GM10248 (cell line): ENCODE data around the gene TTC7B.

Source experiments
- CTCF ChIA-PET: fragments of 300-600 bp; sonication (Branson Sonifier 250); formaldehyde crosslinking; extraction: SDS; loops from one replicate; lab custom pipeline; 2021; ENCODE audit warnings: antibody characterized with exemption; lab: Yijun Ruan, JAX
- POLR2A ChIA-PET: fragments of 350-650 bp; sonication (Branson Sonifier 250); formaldehyde crosslinking; extraction: SDS; loops from one replicate; lab custom pipeline; 2020; ENCODE audit warnings: antibody characterized with exemption; lab: Yijun Ruan, JAX
- DNase-seq: peaks from one replicate; pipeline ENCODE4 v3.0.0; 2012; ENCODE audit errors: extremely low spot score
- TF ChIP-seq, protein P1 (sequence below): IDR thresholded peaks from 2 replicates; pipeline ENCODE4 v1.5.1; 2012; ENCODE audit warnings: mild to moderate bottlenecking, low read depth; ENCODE audit errors: extremely low read depth, missing control alignments, control extremely low read depth

TTC7B gene

GRCh38 chr14:90613453-90613852 is 202.8 kb downstream of the TTC7B start:
- CTCF ChIA-PET: no interaction called here
- TF ChIP-seq, protein P1, sequence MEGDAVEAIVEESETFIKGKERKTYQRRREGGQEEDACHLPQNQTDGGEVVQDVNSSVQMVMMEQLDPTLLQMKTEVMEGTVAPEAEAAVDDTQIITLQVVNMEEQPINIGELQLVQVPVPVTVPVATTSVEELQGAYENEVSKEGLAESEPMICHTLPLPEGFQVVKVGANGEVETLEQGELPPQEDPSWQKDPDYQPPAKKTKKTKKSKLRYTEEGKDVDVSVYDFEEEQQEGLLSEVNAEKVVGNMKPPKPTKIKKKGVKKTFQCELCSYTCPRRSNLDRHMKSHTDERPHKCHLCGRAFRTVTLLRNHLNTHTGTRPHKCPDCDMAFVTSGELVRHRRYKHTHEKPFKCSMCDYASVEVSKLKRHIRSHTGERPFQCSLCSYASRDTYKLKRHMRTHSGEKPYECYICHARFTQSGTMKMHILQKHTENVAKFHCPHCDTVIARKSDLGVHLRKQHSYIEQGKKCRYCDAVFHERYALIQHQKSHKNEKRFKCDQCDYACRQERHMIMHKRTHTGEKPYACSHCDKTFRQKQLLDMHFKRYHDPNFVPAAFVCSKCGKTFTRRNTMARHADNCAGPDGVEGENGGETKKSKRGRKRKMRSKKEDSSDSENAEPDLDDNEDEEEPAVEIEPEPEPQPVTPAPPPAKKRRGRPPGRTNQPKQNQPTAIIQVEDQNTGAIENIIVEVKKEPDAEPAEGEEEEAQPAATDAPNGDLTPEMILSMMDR: no peak
- POLR2A ChIA-PET: no interaction called here
- DNase-seq: no peak

DNA sequence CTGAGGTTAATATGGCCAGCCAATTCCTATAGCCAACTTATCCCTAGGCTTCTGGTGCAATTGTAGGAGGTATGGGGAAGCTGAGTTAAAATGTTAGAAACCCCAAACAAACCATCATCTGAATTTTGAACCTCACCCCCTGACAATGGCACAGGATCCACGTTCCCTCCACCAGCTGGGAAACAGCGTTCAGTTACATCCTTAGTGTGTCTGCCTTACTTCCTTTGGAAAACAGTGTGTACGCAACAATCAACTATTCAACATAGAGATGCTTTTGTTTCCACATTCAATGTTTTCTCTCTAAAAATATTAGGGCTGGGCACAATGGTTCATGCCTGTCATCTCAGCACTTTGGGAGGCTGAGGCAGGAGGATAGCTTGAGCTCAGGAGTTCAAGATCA is 203.4 kb downstream of the TTC7B start:
- TF ChIP-seq, protein P1: no peak
- POLR2A ChIA-PET: no interaction called here
- CTCF ChIA-PET: no interaction called here
- DNase-seq: no peak

DNA sequence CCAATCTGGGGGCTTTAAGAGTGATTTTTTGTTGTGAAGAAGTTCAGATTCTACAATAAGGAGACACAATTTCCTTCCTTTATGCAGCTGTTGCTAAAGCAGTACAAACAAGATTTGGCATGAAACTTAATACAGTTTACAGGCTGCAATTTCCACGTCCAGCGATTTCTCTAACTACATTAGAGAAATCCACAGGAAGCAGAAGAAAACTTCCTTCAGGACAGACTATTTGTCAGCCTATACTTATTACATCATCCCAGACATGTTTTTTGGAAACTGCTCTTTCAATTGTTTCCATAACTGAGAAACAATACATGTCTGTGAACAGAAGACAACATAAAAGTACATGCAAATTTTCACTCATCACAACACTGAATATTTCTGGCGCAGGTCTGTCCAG is 204.3 kb downstream of the TTC7B start:
- CTCF ChIA-PET: no interaction called here
- TF ChIP-seq, protein P1: no peak
- no peak for DNase-seq
- POLR2A ChIA-PET: no interaction called here

- DNase-seq: no peak
- ChIA-PET CTCF (no interaction called here), POLR2A (no interaction called here)
- TF ChIP-seq, protein P1: no peak
Observed at GRCh38 chr14:90611501-90611900, 204.7 kb downstream of the TTC7B start.

DNA sequence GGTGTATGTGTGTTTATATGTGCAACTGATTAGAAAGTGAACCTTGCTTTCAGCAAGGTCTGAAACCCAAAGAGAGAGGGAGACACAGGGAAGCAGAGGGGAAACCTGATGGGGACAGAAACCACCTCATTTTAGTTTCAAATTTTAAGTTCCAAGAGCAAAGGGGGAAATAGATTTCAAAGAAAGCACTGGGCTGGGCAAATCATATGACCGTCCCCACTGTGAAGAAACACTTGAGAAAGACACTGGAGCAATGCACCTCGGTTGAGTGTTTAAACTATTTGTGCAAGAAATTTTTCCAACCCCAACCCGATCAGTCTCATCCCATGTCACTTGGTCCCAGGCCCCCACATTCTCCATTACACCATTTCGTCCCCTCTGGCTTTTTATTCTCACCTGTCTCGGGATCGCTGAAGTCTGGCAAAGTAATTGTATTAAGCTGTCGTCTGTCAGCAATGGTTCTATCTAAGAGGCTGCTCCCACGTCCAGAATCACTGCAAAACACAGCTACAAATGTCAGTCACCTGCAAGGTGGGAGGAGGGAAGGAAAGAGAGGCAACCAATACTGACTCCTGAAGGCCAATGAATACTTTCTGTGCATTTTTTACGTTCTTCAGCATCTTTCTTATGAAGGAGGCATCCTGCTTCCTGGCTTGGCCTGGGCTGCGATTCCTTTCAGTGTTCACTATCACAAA is 205.7 kb downstream of the TTC7B start:
- CTCF ChIA-PET: no interaction called here
- TF ChIP-seq, protein P1: no peak
- no peak for DNase-seq
- POLR2A ChIA-PET: no interaction called here

GRCh38 chr14:90609376-90609775 is 206.9 kb downstream of the TTC7B start:
- POLR2A ChIA-PET: no interaction called here
- CTCF ChIA-PET: no interaction called here
- TF ChIP-seq, protein P1: no peak
- no peak for DNase-seq
